GM19395 (cell line): ENCODE results near the gene MUC2.

Experiments used
- ATAC-seq: cut with Tn5 transposase; IDR thresholded peaks from one replicate; pipeline ENCODE4 v1.9.1; 2021; ENCODE audit warnings: mild to moderate bottlenecking, moderate library complexity; ENCODE audit not compliant: unreplicated experiment

Gene MUC2

DNA sequence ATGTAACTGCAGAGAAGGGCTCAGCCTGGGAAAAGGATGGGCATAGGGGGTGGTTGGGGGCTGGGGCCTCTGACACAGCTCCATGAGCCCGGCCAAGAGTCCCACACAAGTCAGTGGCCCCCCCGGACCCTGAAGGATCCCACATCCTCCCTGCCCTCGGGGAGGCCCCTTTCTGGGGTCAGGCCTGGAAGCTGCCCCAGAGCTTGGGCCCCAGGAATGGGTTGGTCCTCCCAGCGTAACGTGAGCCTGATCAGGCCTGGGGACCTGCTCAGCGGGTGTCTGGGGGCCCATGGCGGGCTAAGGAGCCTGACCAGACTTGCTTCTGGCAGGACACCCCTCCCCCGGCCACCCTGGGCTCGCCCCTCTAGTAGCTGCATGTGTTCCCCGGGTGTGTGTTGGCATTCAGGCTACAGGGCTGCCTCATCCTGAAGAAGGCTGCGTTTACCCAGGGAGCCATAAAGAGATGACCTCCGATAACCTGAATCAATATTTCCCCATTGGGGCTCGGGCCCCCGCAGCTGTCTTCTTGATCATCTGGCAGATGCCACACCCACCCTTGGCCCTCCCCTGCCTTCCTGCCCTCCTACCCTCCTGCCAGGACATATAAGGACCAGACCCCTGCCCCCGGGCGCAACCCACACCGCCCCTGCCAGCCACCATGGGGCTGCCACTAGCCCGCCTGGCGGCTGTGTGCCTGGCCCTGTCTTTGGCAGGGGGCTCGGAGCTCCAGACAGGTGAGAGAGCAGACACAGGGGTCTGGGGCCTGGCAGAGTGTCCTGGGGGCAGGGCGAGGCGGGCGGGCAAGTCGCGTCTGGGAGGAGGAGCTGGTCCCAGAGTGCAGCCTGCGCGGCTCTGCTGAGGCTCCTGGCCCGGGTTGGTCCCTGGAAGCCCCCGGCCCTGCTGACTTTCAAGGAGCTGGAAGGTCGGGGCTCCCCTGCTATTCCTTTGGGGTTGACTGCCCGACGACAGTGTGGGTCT is at the start of gene MUC2:
Gene MUC2, plus strand, starts transcription at position 631 of the 978 bp plus-strand sequence.
- ATAC-seq, result no peak

DNA sequence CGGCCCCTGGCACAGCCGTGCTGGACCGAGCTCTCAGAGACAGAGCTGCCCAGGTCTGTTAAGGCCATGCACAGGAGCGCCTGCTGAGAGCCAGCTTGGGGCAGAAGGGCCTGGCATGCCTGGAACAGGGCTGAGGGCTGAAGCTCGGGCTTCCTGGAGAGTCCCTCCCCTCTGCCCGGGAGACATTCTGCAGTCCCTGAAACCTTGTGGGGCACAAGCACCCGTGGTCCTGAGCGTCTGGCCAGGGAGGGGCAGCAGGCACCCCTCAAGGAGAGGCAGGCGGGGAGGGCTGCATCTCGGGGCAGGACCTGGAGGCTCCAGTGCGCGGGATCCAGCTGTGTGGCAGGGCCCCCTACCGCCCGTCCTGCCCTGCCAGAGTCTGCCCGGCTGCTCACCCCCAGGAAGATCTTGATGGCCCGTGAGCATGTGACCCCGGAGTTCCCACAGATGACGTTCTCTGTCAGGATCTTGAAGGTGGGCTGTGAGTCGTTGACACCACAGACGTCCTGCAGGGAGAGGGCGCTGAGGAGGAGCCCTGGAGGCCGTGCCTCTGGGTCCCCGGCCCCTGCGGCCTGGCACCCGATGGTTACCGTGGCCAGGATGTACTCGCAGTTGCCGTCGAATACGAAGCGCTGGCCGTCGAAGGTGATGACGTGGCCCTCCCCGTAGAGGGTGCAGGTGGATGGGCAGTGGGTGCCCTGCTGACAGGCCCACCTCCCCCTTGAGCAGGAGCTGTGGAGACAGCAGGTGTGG is 49.1 kb upstream of the MUC2 start:
- ATAC-seq, result no peak

DNA sequence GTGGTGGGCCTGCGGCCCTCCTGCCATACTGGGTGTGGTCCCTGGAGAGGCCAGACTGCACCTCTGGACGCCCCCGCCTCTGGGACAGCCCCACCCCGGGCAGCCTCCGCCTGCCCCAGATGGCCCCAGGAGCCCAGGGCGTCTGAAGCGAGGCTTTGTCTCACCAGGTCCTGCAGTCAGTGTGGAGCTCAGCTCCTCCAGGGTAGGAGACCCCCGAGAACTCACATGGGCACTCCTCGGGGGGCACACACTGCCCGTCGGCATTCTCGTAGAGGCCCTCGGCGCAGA is 48.6 kb upstream of the MUC2 start:
- ATAC-seq, result no peak

DNA sequence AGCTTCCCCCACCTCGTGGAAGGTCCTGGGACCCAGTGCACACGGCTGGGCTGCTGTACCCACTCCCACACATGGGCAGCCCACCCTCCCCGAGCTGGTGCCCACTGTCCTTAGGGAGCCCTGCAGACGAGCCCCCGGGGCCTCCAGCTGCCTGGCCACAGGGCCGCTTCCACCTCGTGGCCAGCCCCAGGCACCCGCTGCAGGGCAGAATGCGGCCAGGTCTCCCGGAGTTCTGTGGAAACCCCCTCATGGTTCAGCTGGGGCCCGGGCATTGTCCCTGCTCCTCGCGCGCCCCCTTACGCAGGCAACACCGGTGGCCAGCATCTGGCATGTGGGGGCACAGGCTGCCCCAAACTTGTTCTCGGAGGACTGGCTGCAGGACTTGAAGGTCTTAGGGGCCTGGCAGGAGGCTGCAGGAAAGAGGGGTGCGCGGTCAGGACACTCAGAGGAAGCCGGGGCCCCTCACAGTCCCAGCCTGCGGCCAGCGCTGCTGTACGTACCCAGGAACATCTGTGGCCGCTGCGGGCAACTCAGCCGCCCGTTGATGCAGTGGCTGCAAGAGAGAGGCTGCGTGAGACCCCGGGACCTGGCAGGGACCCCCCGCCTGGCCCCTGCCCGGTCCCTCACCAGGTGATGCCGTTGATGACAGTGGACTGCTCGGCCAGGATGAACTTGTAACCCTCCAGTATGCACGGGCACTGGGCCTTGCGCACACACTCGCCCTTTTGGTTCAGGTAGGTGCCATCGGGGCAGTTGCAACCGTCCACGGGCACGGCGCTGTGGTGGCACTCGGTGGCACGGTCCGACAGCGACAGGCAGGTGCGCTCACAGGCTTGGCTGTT is 47.8 kb upstream of the MUC2 start:
- no peak for ATAC-seq

DNA sequence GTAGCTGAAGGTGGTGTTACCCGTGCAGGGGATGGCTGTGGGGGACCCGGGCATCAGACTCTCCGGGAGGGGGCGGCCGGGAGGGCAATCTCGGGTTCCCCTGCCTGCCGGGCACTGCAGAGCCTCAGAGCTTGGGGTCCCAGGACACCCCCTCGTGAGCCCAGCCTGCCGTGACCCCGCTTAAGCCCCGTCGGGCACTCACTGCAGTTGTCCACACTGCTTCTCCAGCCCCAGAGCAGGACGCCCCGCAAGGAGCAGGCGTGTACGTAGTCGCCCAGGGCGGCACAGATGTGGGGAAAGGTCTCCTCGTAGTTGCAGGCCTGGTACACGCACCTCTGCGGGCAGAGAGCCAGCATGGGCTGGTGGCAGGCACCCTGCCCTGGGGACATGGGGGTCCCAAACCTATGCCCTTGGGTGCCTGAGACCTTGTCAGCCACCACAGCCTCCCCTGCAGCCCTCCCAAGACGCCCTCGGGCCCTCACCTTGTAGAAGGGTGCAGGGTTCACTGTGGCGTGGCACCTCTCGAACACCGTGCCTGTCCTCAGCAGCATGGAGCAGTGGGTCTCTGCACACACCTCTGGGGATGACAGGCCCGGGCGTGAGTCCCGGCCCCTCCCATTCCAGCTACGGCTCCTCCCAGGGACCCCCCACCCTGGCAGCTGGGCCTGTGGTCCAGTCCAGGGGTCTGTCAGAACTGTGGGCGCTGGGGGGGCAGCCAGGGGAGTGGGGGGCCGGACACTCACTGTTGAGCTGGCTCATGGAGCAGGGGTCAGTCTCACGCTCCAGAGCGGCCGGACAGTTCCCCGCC is 47.0 kb upstream of the MUC2 start:
- no peak for ATAC-seq

DNA sequence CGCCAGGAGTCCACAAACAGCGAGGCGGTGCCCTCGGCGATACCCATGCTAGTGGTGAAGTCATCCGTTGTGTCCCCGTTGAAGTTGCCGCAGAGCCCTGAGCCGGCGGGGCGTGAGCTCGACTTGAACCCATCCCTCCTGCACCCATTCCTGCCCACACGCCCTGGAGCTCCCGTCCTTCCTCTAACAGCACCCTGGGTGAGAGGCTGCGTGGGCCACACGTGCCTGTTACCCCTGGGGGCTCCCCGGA is 46.5 kb upstream of the MUC2 start:
- no peak for ATAC-seq

DNA sequence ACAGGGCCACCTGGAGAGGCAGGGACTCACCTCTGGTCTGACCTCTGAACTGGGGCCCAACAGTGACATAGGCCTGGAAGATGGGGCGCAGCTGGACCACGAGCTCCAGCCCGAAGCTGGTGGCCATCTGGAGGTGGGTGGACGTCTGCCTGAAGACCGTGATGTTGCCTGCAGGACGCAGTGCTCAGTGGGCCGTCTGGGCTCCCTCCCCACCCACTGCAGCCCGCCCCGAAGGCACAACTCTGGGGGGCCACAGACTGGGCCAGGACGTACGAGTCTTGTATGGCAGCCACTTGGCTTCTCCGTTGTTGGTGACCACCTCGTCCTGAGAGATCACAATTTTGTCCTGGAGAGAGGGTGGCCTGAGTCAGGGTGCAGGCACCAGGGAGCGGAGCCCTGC is 46.1 kb upstream of the MUC2 start:
- ATAC-seq, result no peak

DNA sequence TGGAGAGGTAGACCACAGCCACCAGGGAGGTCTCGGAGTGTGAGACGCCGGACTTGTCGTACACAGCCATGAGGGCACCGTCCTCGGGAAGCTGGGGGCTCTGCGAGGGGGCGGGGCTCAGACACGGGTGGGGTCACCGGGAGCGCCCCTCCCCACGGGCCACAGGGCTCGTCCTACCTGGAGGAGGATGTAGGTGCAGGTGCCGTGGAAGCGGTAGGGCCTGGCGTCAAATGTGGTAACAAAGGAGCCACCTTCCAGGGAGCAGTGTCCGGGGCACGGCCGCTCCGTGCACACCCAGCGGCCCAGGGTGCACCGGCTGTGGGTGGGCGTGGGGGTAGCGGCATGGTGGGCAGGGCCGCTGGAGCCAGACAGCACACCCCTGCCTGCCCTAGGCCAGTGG is 45.6 kb upstream of the MUC2 start:
- ATAC-seq, result no peak

DNA sequence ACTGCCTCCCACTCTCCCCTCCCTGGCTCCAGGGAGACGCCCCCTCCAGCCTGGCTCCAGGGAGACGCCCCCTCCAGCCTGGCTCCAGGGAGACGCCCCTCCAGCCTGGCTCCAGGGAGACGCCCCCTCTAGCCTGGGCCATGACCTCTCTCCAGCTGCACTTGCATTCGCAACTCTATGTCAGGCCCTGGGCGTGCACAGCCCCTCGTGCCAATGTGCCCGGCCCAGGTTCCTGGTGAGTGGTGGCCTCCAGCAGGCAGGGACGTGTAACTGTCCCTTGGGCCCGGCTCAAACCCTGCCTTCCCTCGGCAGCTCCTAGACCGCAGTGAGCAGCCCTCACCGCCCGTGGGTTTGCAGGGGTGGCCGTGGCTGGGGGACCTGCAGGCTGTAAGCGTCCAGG is 45.0 kb upstream of the MUC2 start:
- no peak for ATAC-seq

DNA sequence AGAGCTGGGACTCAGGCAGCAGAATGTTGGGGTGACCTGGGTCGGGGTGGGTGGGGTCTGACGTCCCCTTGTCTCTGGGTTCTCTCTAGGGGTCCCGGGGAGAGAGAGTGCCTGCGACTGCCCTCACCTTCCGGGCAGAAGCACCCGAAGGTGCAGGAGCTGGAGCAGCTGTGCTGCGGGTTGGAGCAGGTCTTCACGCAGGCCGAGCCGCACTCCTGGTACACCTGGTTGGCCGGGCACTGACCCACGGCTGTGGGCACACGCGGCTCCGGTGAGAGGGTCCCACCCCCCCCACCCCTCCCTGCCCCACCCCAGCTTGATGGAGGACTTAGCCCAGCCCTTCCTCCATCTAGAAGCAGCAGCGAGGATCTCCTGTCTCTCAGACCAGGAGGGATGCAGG is 44.6 kb upstream of the MUC2 start:
- no peak for ATAC-seq

DNA sequence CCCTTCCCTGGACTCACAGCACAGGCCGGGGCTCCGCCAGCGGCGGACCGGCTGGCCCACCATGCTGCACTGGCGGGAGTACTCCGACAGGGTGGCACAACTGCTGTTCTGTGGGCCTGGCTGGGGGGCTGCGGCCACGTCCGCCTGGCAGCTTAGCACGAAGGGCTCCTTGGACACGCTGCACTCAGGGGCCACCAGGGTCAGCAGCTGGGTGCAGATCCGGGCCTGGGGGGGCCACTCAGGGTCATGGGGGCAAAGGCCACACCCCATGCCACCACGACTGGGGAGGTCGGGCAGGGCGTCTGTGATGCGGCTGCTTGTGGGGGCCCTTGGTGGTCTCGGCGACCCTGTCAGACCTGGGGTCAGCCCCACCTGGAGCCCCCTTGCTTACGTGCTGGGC is 44.1 kb upstream of the MUC2 start:
- no peak for ATAC-seq

DNA sequence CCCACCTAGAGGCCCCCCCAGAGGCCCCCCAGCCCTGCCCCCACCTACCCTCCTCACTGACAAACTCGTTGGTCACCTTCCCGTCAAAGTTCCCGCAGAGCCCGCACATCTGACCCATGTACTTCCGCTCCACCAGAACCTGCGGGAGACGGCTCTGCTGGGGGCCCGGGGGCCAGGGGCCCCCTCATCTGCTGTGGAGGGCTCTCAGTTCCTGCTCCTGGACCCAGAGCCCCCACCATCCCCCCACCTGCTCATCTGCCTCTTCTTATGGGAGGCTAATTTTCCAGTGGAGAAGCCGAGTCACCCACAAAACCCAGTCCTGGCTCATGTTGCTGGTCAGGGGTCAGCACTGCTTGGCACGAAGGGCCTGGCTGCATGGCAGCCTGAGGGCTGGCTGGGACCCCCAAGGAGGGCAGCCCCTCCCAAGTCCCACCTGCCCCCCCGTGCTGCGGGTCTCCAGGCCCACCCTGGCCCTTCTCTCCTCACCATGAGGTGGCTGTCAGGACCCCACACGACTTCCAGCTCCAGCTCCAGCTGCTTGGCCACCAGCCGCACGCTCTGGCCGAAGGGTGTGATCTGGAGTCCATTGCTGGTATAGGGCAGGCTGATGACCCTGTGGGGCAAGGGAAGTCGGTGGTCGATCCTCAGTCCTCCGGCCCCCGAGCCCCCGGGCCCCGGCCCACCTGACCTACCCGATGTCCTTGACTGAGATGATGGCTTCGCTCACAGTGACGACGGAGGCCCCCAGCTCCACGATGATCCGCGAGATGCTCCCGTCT is 43.4 kb upstream of the MUC2 start:
- ATAC-seq, result no peak

DNA sequence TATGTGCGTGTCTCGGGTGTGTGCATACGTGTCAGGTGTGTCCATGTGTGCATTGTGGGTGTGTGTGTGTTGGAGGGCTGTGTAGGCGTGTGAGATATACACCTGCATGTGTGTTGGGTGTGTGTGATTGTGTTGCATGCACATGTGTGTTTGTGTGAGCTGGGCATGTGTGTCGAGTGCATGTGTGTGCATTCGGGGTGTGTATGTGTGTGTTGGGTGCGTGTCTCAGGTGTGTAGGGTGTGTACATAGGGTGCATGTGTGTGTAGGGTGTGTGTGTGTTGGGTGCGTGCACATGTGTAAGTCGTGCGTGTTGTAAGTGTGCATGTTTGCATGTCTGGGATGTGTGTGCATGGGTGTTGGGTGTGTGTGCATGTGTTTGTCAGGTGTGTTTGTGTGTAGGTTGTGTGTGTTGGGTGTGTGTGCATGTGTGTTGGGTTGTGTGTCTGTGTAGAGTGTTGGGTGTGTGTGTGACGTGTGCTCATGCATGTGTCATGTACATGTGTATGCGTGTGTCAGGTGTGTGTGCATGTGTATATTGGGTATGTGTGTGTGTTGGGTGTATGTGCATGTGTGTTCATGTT is 42.3 kb upstream of the MUC2 start:
- no peak for ATAC-seq

DNA sequence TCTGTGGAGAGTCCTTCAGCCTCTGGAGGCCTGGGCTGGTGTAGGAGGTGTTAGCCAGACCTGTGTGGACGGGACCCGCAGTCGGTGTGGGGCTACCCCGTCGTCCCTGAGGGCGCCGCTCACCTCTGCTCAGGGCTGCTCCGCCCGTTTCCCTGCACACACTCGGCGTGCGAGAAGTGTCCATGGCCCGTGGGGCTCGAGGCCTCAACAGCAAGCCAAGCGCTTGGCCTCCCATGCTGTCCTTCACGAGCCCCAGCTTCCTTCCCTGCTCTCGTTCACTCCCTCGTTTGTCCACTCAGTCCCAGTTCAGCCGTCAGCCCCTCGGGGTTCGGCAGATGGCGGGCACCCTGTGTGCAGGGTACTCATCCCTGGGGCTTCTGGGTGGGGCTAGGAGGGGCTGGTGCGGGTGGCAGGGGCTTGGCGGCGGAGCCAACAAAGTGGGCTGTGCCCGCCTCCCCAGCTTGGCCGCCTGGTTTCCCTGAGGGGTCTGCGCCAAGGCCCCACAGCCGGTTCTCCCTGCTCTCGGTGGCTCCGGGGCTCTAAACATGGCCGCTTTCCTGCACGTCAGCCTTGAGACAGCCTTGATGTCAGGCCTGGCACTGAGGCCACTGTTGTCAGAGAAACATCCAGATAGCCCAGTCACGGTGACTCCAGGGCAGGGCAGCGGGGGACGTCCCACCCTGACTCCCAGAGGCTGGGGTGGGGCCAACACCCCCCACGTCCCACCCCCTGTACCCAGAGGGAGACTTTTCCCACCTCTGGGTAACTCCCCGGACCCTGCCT is 41.5 kb upstream of the MUC2 start:
- no peak for ATAC-seq

DNA sequence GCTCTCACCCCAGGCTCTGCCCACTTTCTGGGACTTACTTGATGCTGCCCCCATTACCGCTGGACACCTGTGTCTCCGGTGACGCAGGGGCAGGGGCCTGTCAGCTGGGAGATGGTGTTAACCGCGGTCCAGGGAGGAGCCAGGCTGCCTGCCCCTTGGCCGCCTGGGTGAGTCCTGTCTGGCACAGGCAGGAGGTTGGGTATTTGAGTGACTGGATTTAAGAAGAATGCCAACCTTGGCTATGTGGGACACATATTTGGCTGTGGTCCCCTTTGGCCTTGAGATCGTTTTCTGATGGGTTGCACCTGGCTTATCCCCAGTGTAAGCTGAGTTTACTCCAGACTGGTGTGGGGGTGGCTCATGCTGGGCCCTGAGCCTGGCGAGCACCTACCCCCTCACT is 40.7 kb upstream of the MUC2 start:
- ATAC-seq, result no peak

DNA sequence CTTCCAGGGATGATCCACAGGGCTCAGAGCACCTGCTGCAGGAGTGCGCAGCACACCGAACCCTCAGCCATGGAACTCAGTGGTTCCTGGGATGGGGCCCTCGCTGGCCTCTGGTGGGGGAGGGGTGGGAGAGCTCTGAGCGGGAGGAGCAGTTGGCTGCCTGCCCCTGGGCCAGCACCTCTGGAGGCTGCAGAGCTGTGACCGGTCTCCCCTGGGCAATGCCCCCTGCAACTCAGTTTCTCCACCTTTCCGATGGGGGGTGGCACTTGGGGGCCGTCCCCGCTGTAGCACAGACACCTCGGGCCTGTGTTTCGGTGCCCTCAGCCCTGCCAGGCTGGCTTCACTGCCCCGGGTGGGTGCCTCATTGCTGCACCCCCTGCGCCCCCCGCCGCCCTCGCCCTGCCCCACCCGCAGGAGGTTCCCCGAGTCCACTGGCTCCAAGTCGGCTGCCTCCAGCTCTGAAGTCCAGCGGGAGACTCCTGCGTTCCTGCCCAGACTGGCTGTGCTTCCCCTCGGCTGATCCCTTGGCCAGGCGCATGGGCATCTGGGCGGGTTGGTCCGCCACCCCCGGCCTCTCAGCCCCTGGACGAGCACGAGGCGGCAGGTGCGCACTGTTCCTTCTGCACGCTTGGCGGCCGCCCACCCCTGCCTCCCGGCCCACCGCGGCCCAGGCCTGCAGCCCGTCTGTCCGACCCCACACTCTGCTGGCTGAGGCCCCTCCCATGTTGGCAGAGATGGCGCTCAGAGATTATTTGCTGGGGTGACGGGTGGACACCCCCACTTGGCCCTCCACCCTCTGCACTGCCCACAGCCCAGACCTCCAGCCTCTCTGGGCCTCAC is 40.0 kb upstream of the MUC2 start:
- no peak for ATAC-seq

DNA sequence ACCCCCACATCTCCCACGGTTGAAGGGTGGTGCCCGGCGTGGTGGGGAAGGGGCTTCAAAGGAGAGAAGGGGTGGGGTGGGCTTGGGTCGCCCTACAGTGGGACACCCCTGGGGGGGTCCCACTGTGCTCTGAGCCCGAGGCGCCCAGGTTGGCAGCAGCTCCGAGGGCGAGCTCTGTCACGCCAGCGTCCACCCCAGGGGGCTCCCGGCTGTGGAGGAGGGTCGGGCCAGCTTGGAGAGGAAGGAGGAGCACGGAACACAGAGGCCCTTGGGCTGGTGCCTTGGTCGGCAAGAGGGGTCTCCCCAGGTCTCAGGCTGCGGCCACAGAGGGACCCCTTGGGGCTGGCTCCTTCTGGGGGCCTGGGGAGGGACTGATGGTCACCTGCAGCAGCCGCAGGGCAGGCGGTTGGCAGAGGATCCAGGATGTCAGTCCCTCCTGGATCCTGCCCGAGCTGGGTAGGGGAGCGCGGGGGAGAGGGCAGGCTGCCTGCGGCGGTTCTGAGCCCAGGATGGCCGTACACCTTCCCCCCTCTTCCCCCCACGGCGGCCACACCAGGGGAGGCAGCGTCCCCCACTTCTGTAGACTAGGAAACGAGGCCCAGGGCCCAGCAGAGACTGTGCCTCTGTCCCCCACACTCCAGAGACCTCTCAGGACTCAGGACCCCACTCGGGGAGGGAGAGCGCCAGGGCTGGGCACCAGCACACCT is 38.9 kb upstream of the MUC2 start:
- no peak for ATAC-seq
